Neutrophil (primary cell): ENCODE data around the gene ZNF506.

Experiments used
- H3K27ac ChIP-seq: fragments of 200-600 bp; sonication (generic); 2 replicates; pipeline ENCODE4 v1.5.1; 2016; ENCODE audit warnings: mild to moderate bottlenecking, moderate library complexity
- H3K27me3 ChIP-seq: fragments of 200-600 bp; sonication (generic); 2 replicates; pipeline ENCODE4 v1.6.0; 2016; ENCODE audit warnings: mild to moderate bottlenecking
- H3K36me3 ChIP-seq: fragments of 200-600 bp; sonication (generic); 2 replicates; pipeline ENCODE4 v1.5.1; 2017
- H3K4me1 ChIP-seq, 2 experiments: fragments of 200-600 bp in 1 of 2; sonication (generic) in 1 of 2; 1 replicate in 1 of 2; 2 replicates in 1 of 2; pipeline versions ENCODE4 v1.5.1 to v1.6.1; 2013 to 2016; ENCODE audit warnings: low read depth in 1 of 2, low read length in 1 of 2, mild to moderate bottlenecking in 1 of 2, moderate library complexity in 1 of 2; ENCODE audit not compliant: control insufficient read depth in 1 of 2, insufficient read depth in 1 of 2
- H3K4me3 ChIP-seq, 2 experiments: fragments of 200-600 bp in 1 of 2; sonication (generic) in 1 of 2; 1 replicate in 1 of 2; 2 replicates in 1 of 2; pipeline ENCODE4 v1.5.1; 2013 to 2016; ENCODE audit warnings: low read depth in 1 of 2, low read length in 1 of 2, mild to moderate bottlenecking in 1 of 2, moderate library complexity in 1 of 2
- H3K9me3 ChIP-seq: fragments of 200-600 bp; sonication (generic); 2 replicates; pipeline ENCODE4 v1.5.1; 2016
- TF ChIP-seq, protein P1 (sequence below): fragments of 200-600 bp; sonication (generic); IDR thresholded peaks from 2 replicates; pipeline ENCODE4 v1.5.1; 2016; ENCODE audit warnings: antibody characterized with exemption

ZNF506 gene

DNA sequence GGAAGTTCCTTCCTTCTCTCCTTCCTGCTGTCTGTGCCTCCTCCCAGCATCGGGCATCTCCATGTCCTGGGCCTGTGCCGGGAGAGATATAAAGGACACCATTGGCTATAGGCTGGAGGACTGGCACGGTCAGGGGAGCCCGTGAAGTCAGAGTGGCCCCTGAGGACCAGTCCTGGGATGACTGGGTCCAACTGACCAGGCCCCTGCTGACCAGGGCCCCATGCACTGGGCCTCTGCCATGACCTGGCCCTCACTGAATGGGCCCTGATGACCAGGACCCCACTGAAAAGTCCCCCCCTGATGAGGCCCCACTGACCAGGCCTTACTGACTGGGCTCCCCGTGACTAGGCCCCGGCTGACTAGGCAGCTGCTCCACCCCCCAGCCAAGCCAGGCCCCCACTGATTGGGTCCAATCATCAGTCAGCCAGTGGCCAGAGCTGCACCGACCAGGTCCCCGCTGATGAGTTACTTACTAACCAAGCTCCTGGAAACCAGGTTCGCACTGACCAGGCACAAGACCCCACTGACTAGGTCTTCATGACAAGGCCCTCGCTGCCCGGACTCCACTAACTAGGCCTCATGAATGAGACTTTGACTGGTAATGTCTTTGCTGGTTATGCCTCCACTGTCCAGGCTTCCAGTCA lies 68.7 kb downstream of the ZNF506 start:
- Histone ChIP-seq H3K9me3 (peaks cover 5% of the 10 kb centered on the region), H3K27me3 (no peaks in the 10 kb centered on the region), H3K4me1 (no peaks in the 10 kb centered on the region), H3K27ac (no peak overlapping the region), H3K36me3 (no peaks in the 10 kb centered on the region), H3K4me3 (no peak overlapping the region)
- TF ChIP-seq, protein P1, sequence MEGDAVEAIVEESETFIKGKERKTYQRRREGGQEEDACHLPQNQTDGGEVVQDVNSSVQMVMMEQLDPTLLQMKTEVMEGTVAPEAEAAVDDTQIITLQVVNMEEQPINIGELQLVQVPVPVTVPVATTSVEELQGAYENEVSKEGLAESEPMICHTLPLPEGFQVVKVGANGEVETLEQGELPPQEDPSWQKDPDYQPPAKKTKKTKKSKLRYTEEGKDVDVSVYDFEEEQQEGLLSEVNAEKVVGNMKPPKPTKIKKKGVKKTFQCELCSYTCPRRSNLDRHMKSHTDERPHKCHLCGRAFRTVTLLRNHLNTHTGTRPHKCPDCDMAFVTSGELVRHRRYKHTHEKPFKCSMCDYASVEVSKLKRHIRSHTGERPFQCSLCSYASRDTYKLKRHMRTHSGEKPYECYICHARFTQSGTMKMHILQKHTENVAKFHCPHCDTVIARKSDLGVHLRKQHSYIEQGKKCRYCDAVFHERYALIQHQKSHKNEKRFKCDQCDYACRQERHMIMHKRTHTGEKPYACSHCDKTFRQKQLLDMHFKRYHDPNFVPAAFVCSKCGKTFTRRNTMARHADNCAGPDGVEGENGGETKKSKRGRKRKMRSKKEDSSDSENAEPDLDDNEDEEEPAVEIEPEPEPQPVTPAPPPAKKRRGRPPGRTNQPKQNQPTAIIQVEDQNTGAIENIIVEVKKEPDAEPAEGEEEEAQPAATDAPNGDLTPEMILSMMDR = no peak

- no peaks in the 10 kb centered on the region for H3K4me1 ChIP-seq
- H3K36me3 ChIP-seq = no peaks in the 10 kb centered on the region
- TF ChIP-seq, protein P1 = no peak
- H3K27ac ChIP-seq = no peak overlapping the region
- H3K9me3 ChIP-seq = peaks cover 5% of the 10 kb centered on the region
- no peaks in the 10 kb centered on the region for H3K27me3 ChIP-seq
- H3K4me3 ChIP-seq = no peak overlapping the region
These were observed 69.7 kb downstream of the ZNF506 start for GRCh38 chr19:19751846-19752245.

GRCh38 chr19:19750842-19751790 lies 70.4 kb downstream of the ZNF506 start:
- TF ChIP-seq, protein P1 = no peak
- Histone ChIP-seq H3K36me3 (no peaks in the 10 kb centered on the region), H3K27ac (no peak overlapping the region), H3K4me1 (no peaks in the 10 kb centered on the region), H3K4me3 (no peak overlapping the region), H3K9me3 (peaks cover 5% of the 10 kb centered on the region), H3K27me3 (no peaks in the 10 kb centered on the region)

DNA sequence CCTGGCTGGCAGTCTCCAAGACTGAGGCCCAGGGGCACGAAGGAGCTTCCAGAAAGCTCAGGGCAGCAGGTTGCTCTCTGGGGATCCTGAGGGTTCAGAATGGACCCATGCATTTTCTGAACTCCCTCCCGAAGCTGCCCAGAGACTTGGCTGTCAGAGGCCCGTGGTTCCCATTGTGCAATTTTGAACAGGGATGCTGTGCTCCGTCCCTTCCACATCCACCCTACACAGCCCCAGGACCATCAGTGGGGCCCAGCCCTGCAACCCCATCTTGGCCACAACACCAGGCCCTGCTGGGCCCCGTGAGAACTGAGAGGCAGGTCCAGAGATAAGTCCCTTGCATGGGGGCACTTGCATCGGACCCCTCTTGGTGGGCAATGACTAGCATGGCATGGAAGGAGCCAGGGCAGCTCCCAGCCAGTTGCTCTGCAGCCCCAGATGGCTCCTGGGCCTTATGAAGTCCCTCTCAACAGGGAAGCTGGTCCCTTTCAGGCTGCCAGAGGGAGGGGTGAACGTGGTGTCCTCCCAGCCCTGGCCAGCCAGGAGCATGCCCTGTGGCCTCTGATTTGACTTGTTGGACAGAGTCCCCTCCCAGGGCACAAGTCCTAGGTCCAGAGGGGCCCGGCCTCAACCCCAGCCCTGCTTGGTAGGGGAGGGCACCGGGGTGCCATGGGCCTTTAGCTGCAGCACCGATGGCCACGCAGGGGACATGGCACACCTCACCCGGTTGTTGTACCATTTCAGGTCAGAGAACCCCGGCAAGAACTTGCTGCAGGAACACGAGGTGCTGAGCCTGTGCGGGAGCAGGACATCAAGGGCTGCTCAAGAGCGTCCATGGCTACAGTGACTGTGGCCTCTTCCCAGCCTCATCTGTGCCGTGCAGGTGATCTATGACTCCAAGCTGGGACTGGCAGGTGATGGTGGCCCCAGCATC lies 71.4 kb downstream of the ZNF506 start:
- H3K4me3 ChIP-seq = no peak overlapping the region
- peaks cover 5% of the 10 kb centered on the region for H3K9me3 ChIP-seq
- H3K27ac ChIP-seq = no peak overlapping the region
- no peaks in the 10 kb centered on the region for H3K27me3 ChIP-seq
- no peaks in the 10 kb centered on the region for H3K36me3 ChIP-seq
- no peaks in the 10 kb centered on the region for H3K4me1 ChIP-seq
- TF ChIP-seq, protein P1 = no peak
